Mucosa of gallbladder (tissue), 1 donor: ENCODE results near the gene TNPO1. TPM values are rescaled to one million over a fixed set of nuclear protein-coding genes. Genes with fewer than 3 reads are reported as not detected.
"Not testable (repeated sequence)": the region's sequence is repeated elsewhere in the genome, so short reads cannot be mapped to it uniquely, and the experiment has no call there.

Experiments used
- DNase-seq: peaks from one replicate; pipeline ENCODE4 v3.0.0-alpha.2; 2020; ENCODE audit warnings: low spot score
- total RNA-seq: library from RNA; stranded (reverse); gene quantifications from one replicate; pipeline ENCODE4 v1.2.1, GENCODE V29; 2021
- donor health status: DM: no; HTN: no; CAD: no.

The TNPO1 gene
- total RNA-seq, 1 donor from 2014 or later = 99.6 TPM

GRCh38 chr5:72854419-72854818 lies 38.0 kb downstream of the TNPO1 start:
- no peak for DNase-seq

GRCh38 chr5:72855821-72856220 lies 39.4 kb downstream of the TNPO1 start:
- no peak for DNase-seq

- no peak for DNase-seq
These were observed 40.9 kb downstream of the TNPO1 start for GRCh38 chr5:72857396-72857795.

- DNase-seq = no peak
These were observed 42.7 kb downstream of the TNPO1 start for GRCh38 chr5:72859127-72859526.

GRCh38 chr5:72860499-72860898 lies 44.0 kb downstream of the TNPO1 start:
- DNase-seq = no peak

- no peak for DNase-seq
These were observed 55.0 kb downstream of the TNPO1 start for GRCh38 chr5:72871366-72872024.

GRCh38 chr5:72878854-72879253 lies 62.4 kb downstream of the TNPO1 start:
- no peak for DNase-seq

- no peak for DNase-seq
These were observed 66.5 kb downstream of the TNPO1 start for GRCh38 chr5:72882989-72883388.

GRCh38 chr5:72883850-72884249 lies 67.4 kb downstream of the TNPO1 start:
- DNase-seq = no peak

- no peak for DNase-seq
These were observed 68.4 kb downstream of the TNPO1 start for GRCh38 chr5:72884892-72885291.

GRCh38 chr5:72885824-72886223 lies 69.4 kb downstream of the TNPO1 start:
- no peak for DNase-seq

GRCh38 chr5:72888595-72888994 lies 72.1 kb downstream of the TNPO1 start:
- no peak for DNase-seq

GRCh38 chr5:72889324-72889723 lies 72.9 kb downstream of the TNPO1 start:
- no peak for DNase-seq

- no peak for DNase-seq
These were observed 76.4 kb downstream of the TNPO1 start for GRCh38 chr5:72892846-72893245.

- no peak for DNase-seq
These were observed 79.3 kb downstream of the TNPO1 start for GRCh38 chr5:72895758-72896157.

- DNase-seq = no peak
These were observed 90.3 kb downstream of the TNPO1 start for GRCh38 chr5:72906806-72907205.

- no peak for DNase-seq
These were observed 92.2 kb downstream of the TNPO1 start for GRCh38 chr5:72908664-72909063.

GRCh38 chr5:72917371-72917776 lies 100.9 kb downstream of the TNPO1 start:
- DNase-seq = no peak

GRCh38 chr5:72920690-72921502 lies 104.4 kb downstream of the TNPO1 start:
- DNase-seq = no peak

GRCh38 chr5:72921886-72922285 lies 105.4 kb downstream of the TNPO1 start:
- DNase-seq = no peak

- DNase-seq = no peak
These were observed 106.0 kb downstream of the TNPO1 start for GRCh38 chr5:72922422-72922821.

- DNase-seq = no peak
These were observed 109.0 kb downstream of the TNPO1 start for GRCh38 chr5:72925336-72926010.

- not testable (repeated sequence) for DNase-seq
These were observed 116.2 kb downstream of the TNPO1 start for GRCh38 chr5:72932686-72933085.
